D721Med (cell line): ENCODE data around the gene FYB1.
A peak's percentile ranks its signal among the peaks of the same experiment; 100 is the strongest.

Experiments used
- DNase-seq: peaks from one replicate; pipeline ENCODE4 v3.0.0; 2011; ENCODE audit warnings: low spot score; ENCODE audit not compliant: insufficient read length
- FAIRE-seq: peaks from 2 replicates; lab custom pipeline; 2011; peaks lifted over from hg19 to GRCh38; lab: Jason Lieb, UNC
- CTCF ChIP-seq: IDR thresholded peaks from 2 replicates; pipeline ENCODE4 v1.5.1; 2012; ENCODE audit warnings: mild to moderate bottlenecking, control low read depth; ENCODE audit not compliant: insufficient read depth; ENCODE audit errors: missing control alignments

FYB1 gene

GRCh38 chr5:39113354-39113953 lies 105.9 kb downstream of the FYB1 start:
- FAIRE-seq (peak; percentile 29), DNase-seq (no peak)
- TF ChIP-seq CTCF = no peak

GRCh38 chr5:39109606-39110005 lies 109.8 kb downstream of the FYB1 start:
- TF ChIP-seq CTCF = no peak
- DNase-seq (no peak), FAIRE-seq (no peak)

GRCh38 chr5:39108987-39109386 lies 110.4 kb downstream of the FYB1 start:
- FAIRE-seq = no peak

GRCh38 chr5:39107350-39107749 lies 112.0 kb downstream of the FYB1 start:
- no peak for DNase-seq
- no peak for TF ChIP-seq CTCF
- no peak for FAIRE-seq

More at GRCh38 chr5:39108987-39109386, 110.4 kb downstream of the FYB1 start:
- no peak for DNase-seq
- TF ChIP-seq CTCF = no peak

- DNase-seq = no peak
- peak; percentile 19 for TF ChIP-seq CTCF
- FAIRE-seq = no peak
Measured at GRCh38 chr5:39106322-39106721, 113.0 kb downstream of the FYB1 start.

- TF ChIP-seq CTCF = no peak
- no peak for DNase-seq
- no peak for FAIRE-seq
Measured at GRCh38 chr5:39104221-39104620, 115.1 kb downstream of the FYB1 start.

GRCh38 chr5:39102684-39103155 lies 116.6 kb downstream of the FYB1 start:
- TF ChIP-seq CTCF = no peak
- DNase-seq = no peak
- no peak for FAIRE-seq
